HepG2 (cell line): ENCODE measurements around the gene RAPSN. TPM values are rescaled to one million over a fixed set of nuclear protein-coding genes. Genes with fewer than 3 reads are reported as not detected.
A peak's percentile ranks its signal among the peaks of the same experiment; 100 is the strongest.

Source experiments
- ATAC-seq: fragments of 200-7000 bp; cut with Tn5 transposase; 3 replicates; pipeline ENCODE4 v1.9.1; 2020; ENCODE audit warnings: mild to moderate bottlenecking, moderate library complexity
- BruUV-seq: library from RNA; stranded (reverse); fragments of 400-500 nt; replicated peaks from 2 replicates; lab custom pipeline; 2021; lab: Mats Ljungman, UMichigan
- CTCF ChIA-PET: fragments of 300-600 bp; formaldehyde crosslinking; extraction: SDS; loops from one replicate; lab custom pipeline; 2021; ENCODE audit warnings: low total read pairs, inconsistent platforms, low intra/inter-chr PET ratio; lab: Yijun Ruan, JAX
- POLR2A ChIA-PET: fragments of 350-600 bp; sonication (Branson Sonifier 250); formaldehyde crosslinking; loops from one replicate; lab custom pipeline; 2020; ENCODE audit warnings: antibody characterized with exemption, inconsistent platforms; lab: Yijun Ruan, JAX
- DNase-seq: peaks from one replicate; pipeline ENCODE4 v3.0.0-alpha.2; 2015; ENCODE audit warnings: low spot score
- FAIRE-seq: peaks from 3 replicates; lab custom pipeline; 2011; peaks lifted over from hg19 to GRCh38; lab: Jason Lieb, UNC
- H2AFZ ChIP-seq: one replicate; pipeline ENCODE4 v1.6.1; 2011; ENCODE audit warnings: low read length, inconsistent platforms
- H3K27ac ChIP-seq: fragments of 300-600 bp; 3 replicates; pipeline ENCODE4 v1.8.0; 2011; ENCODE audit warnings: mixed run types, mild to moderate bottlenecking, mixed read lengths, low read length, inconsistent platforms; ENCODE audit not compliant: insufficient read depth; ENCODE audit errors: extremely low read length
- H3K27me3 ChIP-seq, 2 experiments: fragments of 200-600 bp in 1 of 2; 2 replicates in 1 of 2; 3 replicates in 1 of 2; pipeline versions ENCODE4 v1.6.0 to v1.8.0; 2011; ENCODE audit warnings: low read length in 2 of 2, mild to moderate bottlenecking in 2 of 2, moderate library complexity in 2 of 2, inconsistent platforms in 1 of 2; ENCODE audit not compliant: insufficient read depth in 2 of 2, control insufficient read depth in 1 of 2
- H3K36me3 ChIP-seq, 2 experiments: fragments of 200-600 bp in 1 of 2; replicated peaks in 1 of 2; 2 replicates in 1 of 2; 3 replicates in 1 of 2; pipeline versions ENCODE4 v1.5.1 to v1.8.0; 2011; ENCODE audit warnings: low read length in 2 of 2, inconsistent platforms in 1 of 2; ENCODE audit not compliant: insufficient read depth in 2 of 2, control insufficient read depth in 1 of 2
- H3K4me1 ChIP-seq: 2 replicates; pipeline ENCODE4 v1.5.1; 2012; ENCODE audit warnings: low read length, inconsistent platforms; ENCODE audit not compliant: insufficient read depth
- H3K4me2 ChIP-seq: 2 replicates; pipeline ENCODE4 v1.6.0; 2011; ENCODE audit warnings: low read depth, low read length, inconsistent platforms
- H3K4me3 ChIP-seq, 3 experiments: fragments of 200-600 bp in 1 of 3; sonication (generic), shearing (Covaris generic) in 1 of 3; replicated peaks in 1 of 3; 2 replicates each; pipeline ENCODE4 v1.5.1; 2011 to 2016; ENCODE audit warnings: low read length in 3 of 3, inconsistent platforms in 2 of 3, low read depth in 2 of 3, mild to moderate bottlenecking in 2 of 3, control low read depth in 1 of 3, mixed read lengths in 1 of 3; ENCODE audit not compliant: insufficient read depth in 1 of 3
- H3K79me2 ChIP-seq: one replicate; pipeline ENCODE4 v1.6.1; 2011; ENCODE audit warnings: low read length, inconsistent platforms; ENCODE audit not compliant: insufficient read depth
- H3K9ac ChIP-seq: 2 replicates; pipeline ENCODE4 v1.6.0; 2011; ENCODE audit warnings: mild to moderate bottlenecking, low read depth, low read length, inconsistent platforms; ENCODE audit not compliant: insufficient read depth
- H3K9me3 ChIP-seq: 2 replicates; pipeline ENCODE4 v1.5.1; 2012; ENCODE audit warnings: mild to moderate bottlenecking, low read length
- H4K20me1 ChIP-seq: 2 replicates; pipeline ENCODE4 v1.6.0; 2011; ENCODE audit warnings: inconsistent platforms, mild to moderate bottlenecking, low read length, moderate library complexity; ENCODE audit not compliant: insufficient read depth
- ARNT ChIP-seq: fragments of 450-650 bp; IDR thresholded peaks from 2 replicates; pipeline ENCODE4 v1.6.1; 2017
- ASH2L ChIP-seq: fragments of 300-600, 200-600 bp; sonication (generic); IDR thresholded peaks from 2 replicates; pipeline ENCODE4 v1.7.0; 2017; ENCODE audit warnings: low read depth, mild to moderate bottlenecking, moderate library complexity, mixed read lengths, low read length; ENCODE audit not compliant: insufficient read length
- ETV5 ChIP-seq: IDR thresholded peaks from 2 replicates; pipeline ENCODE4 v1.6.1; 2018; ENCODE audit warnings: missing biosample characterization, missing genetic modification reagents, inconsistent platforms, borderline replicate concordance
- HNF4G ChIP-seq, 2 experiments: sonication (generic) in 1 of 2; formaldehyde crosslinking in 1 of 2; IDR thresholded peaks; 2 replicates each; pipeline versions ENCODE4 v1.4.0 to v1.6.1; 2011 to 2020; ENCODE audit warnings: borderline replicate concordance in 2 of 2, low read depth in 2 of 2, mild to moderate bottlenecking in 2 of 2, low read length in 1 of 2, missing genetic modification reagents in 1 of 2, moderate library complexity in 1 of 2
- NFE2L1 ChIP-seq: sonication (generic); formaldehyde crosslinking; IDR thresholded peaks from 2 replicates; pipeline ENCODE4 v1.4.0; 2020; ENCODE audit warnings: missing genetic modification reagents, mild to moderate bottlenecking, borderline replicate concordance
- NFIB ChIP-seq: sonication (generic); formaldehyde crosslinking; IDR thresholded peaks from 2 replicates; pipeline ENCODE4 v1.9.0; 2021; ENCODE audit warnings: missing genetic modification reagents, mild to moderate bottlenecking, borderline replicate concordance
- SMAD9 ChIP-seq: sonication (generic); formaldehyde crosslinking; IDR thresholded peaks from 2 replicates; pipeline ENCODE4 v1.5.1; 2020; ENCODE audit warnings: mild to moderate bottlenecking, missing genetic modification reagents
- SP2 ChIP-seq: sonication (generic); formaldehyde crosslinking; IDR thresholded peaks from 2 replicates; pipeline ENCODE4 v1.5.1; 2020; ENCODE audit warnings: mild to moderate bottlenecking, missing genetic modification reagents
- ZNF205 ChIP-seq: IDR thresholded peaks from 2 replicates; pipeline ENCODE4 v1.6.1; 2018; ENCODE audit warnings: missing biosample characterization, missing genetic modification reagents
- ZNF282 ChIP-seq: fragments of 450-650 bp; IDR thresholded peaks from 2 replicates; pipeline ENCODE4 v1.6.1; 2018; ENCODE audit not compliant: partially characterized antibody
- ZNF335 ChIP-seq: sonication (generic); formaldehyde crosslinking; IDR thresholded peaks from 2 replicates; pipeline ENCODE4 v1.4.0; 2020; ENCODE audit warnings: missing genetic modification reagents
- WGBS: methylation state at CpG from one replicate; pipeline ENCODE4 v1.1.6; 2017; ENCODE audit warnings: low lambda C conversion rate; 5-methylcytosine and 5-hydroxymethylcytosine counted together
- in situ Hi-C: cut with HindIII; loops from 2 replicates; pipeline ENCODE4 v1.10.0; 2017; ENCODE audit warnings: low pct_unique_long_range_greater_than_20kb; ENCODE audit not compliant: extremely low pct_ligation_motif_present
- intact Hi-C: fragments of 100-400 bp; cut with micrococcal nuclease; formaldehyde crosslinking; loops from one replicate; pipeline ENCODE4 v1.10.0; 2022; ENCODE audit not compliant: unreplicated experiment
- polyA plus RNA-seq, 8 experiments: library from polyadenylated mRNA; depleted of rRNA in 3 of 8; stranded (reverse) in 7 of 8; unstranded in 1 of 8; fragments of >200 nt; fragmentation: Illumina TruSeq in 4 of 8; extraction: Trizol in 4 of 8; gene quantifications; 2 replicates each; pipeline versions ENCODE4 v1.2.1 to v1.2.3, GENCODE V29; 2011 to 2016; ENCODE audit warnings: low read depth in 4 of 8, missing spikeins in 1 of 8, mixed read lengths in 1 of 8; ENCODE audit not compliant: insufficient read depth in 1 of 8
- total RNA-seq, 5 experiments: library from RNA; depleted of rRNA; stranded (reverse); fragments of >200 nt; fragmentation: Illumina TruSeq; extraction: Trizol; gene quantifications; 2 replicates each; pipeline ENCODE4 v1.2.3, GENCODE V29; 2016; ENCODE audit warnings: low read depth in 1 of 5
- TF ChIP-seq, protein P1 (sequence below): fragments of 450-650 bp; IDR thresholded peaks from 2 replicates; pipeline ENCODE4 v1.6.1; 2016
- TF ChIP-seq, protein P2 (sequence below): sonication (generic); formaldehyde crosslinking; conservative IDR thresholded peaks from 2 replicates; pipeline ENCODE4 v1.4.0; 2020; ENCODE audit warnings: missing genetic modification reagents

RAPSN gene
- total and polyA plus RNA-seq, 2 of the 13 experiments (the other 11 are each of a cell fraction or from before 2014, with no cell fraction given): 0.15 to 1.2 TPM

DNA sequence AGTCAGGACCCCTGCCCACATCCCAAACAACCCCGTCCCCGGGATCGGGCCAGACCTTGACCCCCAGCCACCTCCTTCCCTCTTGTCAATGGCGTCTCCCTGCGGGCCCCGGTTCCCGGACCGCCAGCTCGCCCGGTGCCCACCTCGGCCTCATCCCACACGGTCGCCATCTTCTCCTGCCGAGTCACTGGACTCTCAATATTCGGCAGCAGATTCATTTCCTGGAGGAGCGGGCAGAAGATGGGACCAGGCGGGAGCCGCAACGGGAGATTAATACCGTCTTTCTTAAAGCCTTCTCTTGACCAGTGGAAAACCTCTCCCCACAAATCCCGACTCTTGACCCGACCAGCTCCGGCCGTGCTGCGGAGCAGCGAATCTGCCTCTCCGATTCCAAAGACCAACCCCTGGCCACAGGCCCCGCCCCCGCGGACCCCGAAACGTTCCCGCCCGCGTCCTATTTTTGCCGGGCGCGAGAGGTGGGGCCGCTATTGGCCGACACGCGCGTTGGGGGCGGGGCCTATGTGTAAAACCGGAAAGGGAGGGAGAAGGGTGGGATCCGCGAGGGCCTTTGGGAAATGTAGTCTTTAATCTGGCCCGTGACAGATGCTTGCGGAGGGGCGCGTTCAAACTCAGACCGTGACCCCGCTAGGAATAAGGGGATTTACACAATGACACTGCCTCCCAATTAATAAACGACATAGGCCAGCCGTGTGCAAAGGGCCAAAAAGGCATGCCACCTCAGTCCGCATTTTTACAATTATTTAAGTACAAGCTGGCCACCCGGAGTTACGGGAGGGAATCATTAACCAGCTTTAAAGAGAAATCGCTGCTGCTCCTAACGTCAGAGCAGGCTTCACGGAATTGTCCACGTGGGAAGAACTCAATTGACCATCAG is 22.6 kb downstream of the RAPSN start, which contains the start of gene PSMC3 (continued):
- TF ChIP-seq, protein P1, sequence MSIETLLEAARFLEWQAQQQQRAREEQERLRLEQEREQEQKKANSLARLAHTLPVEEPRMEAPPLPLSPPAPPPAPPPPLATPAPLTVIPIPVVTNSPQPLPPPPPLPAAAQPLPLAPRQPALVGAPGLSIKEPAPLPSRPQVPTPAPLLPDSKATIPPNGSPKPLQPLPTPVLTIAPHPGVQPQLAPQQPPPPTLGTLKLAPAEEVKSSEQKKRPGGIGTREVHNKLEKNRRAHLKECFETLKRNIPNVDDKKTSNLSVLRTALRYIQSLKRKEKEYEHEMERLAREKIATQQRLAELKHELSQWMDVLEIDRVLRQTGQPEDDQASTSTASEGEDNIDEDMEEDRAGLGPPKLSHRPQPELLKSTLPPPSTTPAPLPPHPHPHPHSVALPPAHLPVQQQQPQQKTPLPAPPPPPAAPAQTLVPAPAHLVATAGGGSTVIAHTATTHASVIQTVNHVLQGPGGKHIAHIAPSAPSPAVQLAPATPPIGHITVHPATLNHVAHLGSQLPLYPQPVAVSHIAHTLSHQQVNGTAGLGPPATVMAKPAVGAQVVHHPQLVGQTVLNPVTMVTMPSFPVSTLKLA: peak; percentile 72
- TF ChIP-seq NFE2L1 (CRISPR knock-in tag) (peak; percentile 98), ARNT (no peak), ZNF205 (CRISPR knock-in tag) (no peak), ZNF282 (no peak)
- TF ChIP-seq, protein P2, sequence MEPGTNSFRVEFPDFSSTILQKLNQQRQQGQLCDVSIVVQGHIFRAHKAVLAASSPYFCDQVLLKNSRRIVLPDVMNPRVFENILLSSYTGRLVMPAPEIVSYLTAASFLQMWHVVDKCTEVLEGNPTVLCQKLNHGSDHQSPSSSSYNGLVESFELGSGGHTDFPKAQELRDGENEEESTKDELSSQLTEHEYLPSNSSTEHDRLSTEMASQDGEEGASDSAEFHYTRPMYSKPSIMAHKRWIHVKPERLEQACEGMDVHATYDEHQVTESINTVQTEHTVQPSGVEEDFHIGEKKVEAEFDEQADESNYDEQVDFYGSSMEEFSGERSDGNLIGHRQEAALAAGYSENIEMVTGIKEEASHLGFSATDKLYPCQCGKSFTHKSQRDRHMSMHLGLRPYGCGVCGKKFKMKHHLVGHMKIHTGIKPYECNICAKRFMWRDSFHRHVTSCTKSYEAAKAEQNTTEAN (CRISPR knock-in tag): 0 out of 2 replicates have a peak, but pooled peaks have one; percentile 47

DNA sequence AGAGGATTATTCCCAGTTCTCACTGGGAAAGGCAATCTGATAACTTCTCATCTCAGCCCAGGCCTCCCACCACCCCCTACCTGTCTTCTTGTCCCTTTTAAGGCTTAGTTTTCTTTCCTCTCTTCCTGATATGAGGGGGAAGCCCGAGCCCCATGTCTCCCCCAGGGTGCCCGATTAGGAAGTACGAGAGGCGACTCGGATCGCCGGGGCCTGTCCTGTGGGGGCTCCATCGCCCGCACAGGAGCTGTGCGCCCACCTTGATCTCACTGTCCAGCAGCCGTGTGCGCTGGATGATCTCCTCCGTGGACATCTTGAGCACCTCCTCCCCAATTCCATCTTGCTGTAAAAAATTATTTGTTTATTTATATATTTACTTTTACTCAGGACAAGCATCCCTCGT is 23.3 kb downstream of the RAPSN start:
- Histone ChIP-seq H3K27me3 (no peaks in the 10 kb centered on the region; a peak in 1 of 5 replicates), H3K4me2 (peak overlapping the region; percentile 99), H4K20me1 (no peaks in the 10 kb centered on the region), H3K79me2 (peaks cover 23% of the 10 kb centered on the region), H3K4me3 (peak overlapping the region; percentile 73 to 99 (median 97)), H3K9ac (peak overlapping the region; percentile 91), H3K36me3 (peaks cover 14 to 34% of the 10 kb centered on the region in 2 experiments), H3K4me1 (peaks cover 31% of the 10 kb centered on the region), H3K9me3 (no peaks in the 10 kb centered on the region), H2AFZ (no peak overlapping the region)
- FAIRE-seq (no peak), DNase-seq (no peak), ATAC-seq (no peak)
- intact Hi-C loops: loop anchor here (2.0 kb wide), 1 partner anchor 17 kb away; the partner anchor contains the start of gene SLC39A13
- under 1% methylated on average over 14 of the region's 14 CpGs for WGBS
- in situ Hi-C loops: no loop called here
- CTCF ChIA-PET: no interaction called here
- TSS peak; percentile 84 for BruUV-seq
- no peak for TF ChIP-seq ETV5 (CRISPR knock-in tag)
- TF ChIP-seq ZNF335 (CRISPR knock-in tag): 0 out of 2 replicates have a peak, but pooled peaks have one; percentile 2
- TF ChIP-seq NFIB: no peak
- no peak for TF ChIP-seq SMAD9 (CRISPR knock-in tag)
- no peak for TF ChIP-seq ASH2L
- no peak for TF ChIP-seq SP2 (CRISPR knock-in tag)
- TF ChIP-seq HNF4G (IDR thresholded peaks at IDR 0.05; ENCODE audit: borderline replicate concordance, low read depth, low read length): no peak
- TF ChIP-seq HNF4G (CRISPR knock-in tag; IDR thresholded peaks at IDR 0.05; ENCODE audit: borderline replicate concordance, low read depth): 0 out of 2 replicates have a peak, but pooled peaks have one; percentile 13
- TF ChIP-seq, all 625 proteins: peak for 2
- POLR2A ChIA-PET: interaction anchor here (0.8 to 5.1 kb wide), 7 partner anchors 8 to 298 kb away, joined by 5 to 68 read pairs (median 10); partner anchors contain the start of gene SLC39A13
- H3K27ac ChIP-seq: peak overlapping the region; percentile 89
